GM19239 (cell line): ENCODE results near the gene TICAM2.

Source experiments
- DNase-seq: peaks from one replicate; pipeline ENCODE4 v3.0.0; 2011; ENCODE audit warnings: low spot score; ENCODE audit not compliant: insufficient read length
- FAIRE-seq: peaks from 2 replicates; lab custom pipeline; 2011; peaks lifted over from hg19 to GRCh38; lab: Jason Lieb, UNC

The TICAM2 gene

GRCh38 chr5:115542651-115543364 is 59.5 kb downstream of the TICAM2 start:
- DNase-seq (no peak), FAIRE-seq (peak; percentile 76)

GRCh38 chr5:115542086-115542485 is 60.2 kb downstream of the TICAM2 start:
- DNase-seq (no peak), FAIRE-seq (peak; percentile 37)

GRCh38 chr5:115541611-115542010 is 60.7 kb downstream of the TICAM2 start:
- FAIRE-seq (peak; percentile 66), DNase-seq (no peak)

- FAIRE-seq (no peak), DNase-seq (no peak)
Measured at GRCh38 chr5:115535479-115536035, 66.7 kb downstream of the TICAM2 start.

GRCh38 chr5:115532517-115532916 is 69.8 kb downstream of the TICAM2 start:
- no peak for FAIRE-seq
- no peak for DNase-seq

- FAIRE-seq = no peak
- no peak for DNase-seq
Measured at GRCh38 chr5:115531787-115532367, 70.4 kb downstream of the TICAM2 start.

- DNase-seq = no peak
- no peak for FAIRE-seq
Measured at GRCh38 chr5:115531380-115531779, 70.9 kb downstream of the TICAM2 start.

- FAIRE-seq (no peak), DNase-seq (no peak)
Measured at GRCh38 chr5:115530426-115530825, 71.9 kb downstream of the TICAM2 start.
